ENCODE data around the gene ZNF236.

ZNF236 gene

GRCh38 chr18:77019641-77020040 is 197.3 kb downstream of the ZNF236 start:
- TF ChIP-seq ZFX (IDR thresholded peaks at IDR 0.05; ENCODE audit: borderline replicate concordance) = no peak
- TF ChIP-seq, protein P1, sequence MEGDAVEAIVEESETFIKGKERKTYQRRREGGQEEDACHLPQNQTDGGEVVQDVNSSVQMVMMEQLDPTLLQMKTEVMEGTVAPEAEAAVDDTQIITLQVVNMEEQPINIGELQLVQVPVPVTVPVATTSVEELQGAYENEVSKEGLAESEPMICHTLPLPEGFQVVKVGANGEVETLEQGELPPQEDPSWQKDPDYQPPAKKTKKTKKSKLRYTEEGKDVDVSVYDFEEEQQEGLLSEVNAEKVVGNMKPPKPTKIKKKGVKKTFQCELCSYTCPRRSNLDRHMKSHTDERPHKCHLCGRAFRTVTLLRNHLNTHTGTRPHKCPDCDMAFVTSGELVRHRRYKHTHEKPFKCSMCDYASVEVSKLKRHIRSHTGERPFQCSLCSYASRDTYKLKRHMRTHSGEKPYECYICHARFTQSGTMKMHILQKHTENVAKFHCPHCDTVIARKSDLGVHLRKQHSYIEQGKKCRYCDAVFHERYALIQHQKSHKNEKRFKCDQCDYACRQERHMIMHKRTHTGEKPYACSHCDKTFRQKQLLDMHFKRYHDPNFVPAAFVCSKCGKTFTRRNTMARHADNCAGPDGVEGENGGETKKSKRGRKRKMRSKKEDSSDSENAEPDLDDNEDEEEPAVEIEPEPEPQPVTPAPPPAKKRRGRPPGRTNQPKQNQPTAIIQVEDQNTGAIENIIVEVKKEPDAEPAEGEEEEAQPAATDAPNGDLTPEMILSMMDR (IDR thresholded peaks at IDR 0.05) = no peak
- H3K27ac ChIP-seq = no peak overlapping the region

Measured in 22Rv1 (cell line).